NCI-H446 treated with DMSO at 0.1 percent for 48 hours (cell line): Measurements from ENCODE around the gene EFNA5.
"Not testable (repeated sequence)": the region's sequence is repeated elsewhere in the genome, so short reads cannot be mapped to it uniquely, and the experiment has no call there.

Source experiments
- DNase-seq: peaks from one replicate; lab custom pipeline; 2025; lab: John Stamatoyannopoulos, UW

The EFNA5 gene

DNA sequence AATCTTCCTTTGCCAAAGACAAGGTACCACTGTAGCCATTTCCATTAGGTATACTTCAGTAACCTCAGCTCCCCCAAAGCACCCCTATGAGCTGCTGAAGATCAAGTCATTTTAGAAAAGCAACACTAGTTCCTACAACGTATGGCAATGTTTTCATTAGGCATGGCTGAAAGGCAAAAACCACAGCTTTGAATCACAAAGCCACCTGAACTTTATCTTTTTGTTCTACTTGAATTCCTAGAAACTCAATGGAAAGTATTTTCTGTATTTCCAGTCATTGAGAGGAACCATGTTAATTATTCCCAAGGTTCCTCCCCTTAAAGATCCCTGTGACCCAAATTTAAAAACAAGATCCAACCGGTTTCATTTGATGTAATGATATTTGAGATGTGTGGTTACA is 152.1 kb downstream of the EFNA5 start:
- DNase-seq, result no peak

DNA sequence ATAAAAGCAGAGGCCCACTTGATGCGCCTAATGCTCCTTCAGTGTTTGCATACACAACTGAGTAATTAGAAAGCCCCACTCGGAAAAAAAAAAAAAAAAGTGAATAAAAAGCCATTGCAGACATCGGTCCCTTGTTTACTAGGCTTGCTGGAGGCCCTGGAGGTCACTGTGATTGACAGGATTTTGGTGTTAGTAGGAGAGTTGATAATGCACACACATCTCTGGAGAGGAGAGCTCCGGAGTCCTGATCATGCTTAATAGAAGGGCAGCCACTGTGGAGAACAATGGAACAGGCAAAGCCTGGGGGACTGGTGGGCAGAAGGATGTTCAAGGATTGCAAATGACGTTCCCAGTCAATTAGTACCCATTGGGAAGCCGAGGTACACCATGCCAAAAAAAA is 152.5 kb downstream of the EFNA5 start:
- no peak for DNase-seq

DNA sequence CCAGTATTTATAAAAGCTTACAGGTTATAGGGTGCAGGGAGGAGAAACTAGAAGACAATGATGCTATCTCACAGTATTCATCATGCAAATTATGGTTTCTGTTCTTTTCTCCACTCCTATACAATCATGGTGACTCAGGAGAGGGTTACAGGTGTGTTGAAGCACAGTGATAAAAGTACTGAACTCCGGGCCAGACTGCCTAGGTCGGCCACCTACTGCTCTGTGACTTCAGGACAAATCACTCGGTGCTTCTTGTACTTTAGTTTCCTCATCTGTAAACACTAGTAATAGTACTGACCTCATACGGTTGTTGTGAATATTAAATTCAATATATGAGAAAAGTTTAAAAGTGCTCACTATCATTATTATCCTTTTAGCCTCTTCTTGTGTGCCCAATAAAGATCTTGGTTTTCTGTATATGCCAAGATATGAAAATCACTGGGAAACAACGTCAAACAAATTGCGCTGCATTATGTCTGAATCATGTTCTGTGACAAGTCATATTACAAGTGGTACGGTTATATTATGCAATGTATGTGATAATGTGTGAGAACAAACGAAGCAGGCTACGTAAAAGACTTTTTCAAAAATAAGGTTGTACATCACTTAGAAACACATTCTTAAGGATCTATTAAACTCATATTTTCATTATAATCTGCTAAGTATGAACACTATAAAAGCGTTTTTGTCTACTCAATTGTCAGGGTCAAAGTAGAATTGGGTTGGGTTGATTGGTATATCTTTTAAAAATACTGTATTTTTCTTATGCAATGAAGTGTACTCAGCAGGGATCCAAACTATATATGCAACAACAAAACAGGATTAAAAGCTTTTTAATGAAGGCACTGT is 153.3 kb downstream of the EFNA5 start:
- DNase-seq, result no peak

DNA sequence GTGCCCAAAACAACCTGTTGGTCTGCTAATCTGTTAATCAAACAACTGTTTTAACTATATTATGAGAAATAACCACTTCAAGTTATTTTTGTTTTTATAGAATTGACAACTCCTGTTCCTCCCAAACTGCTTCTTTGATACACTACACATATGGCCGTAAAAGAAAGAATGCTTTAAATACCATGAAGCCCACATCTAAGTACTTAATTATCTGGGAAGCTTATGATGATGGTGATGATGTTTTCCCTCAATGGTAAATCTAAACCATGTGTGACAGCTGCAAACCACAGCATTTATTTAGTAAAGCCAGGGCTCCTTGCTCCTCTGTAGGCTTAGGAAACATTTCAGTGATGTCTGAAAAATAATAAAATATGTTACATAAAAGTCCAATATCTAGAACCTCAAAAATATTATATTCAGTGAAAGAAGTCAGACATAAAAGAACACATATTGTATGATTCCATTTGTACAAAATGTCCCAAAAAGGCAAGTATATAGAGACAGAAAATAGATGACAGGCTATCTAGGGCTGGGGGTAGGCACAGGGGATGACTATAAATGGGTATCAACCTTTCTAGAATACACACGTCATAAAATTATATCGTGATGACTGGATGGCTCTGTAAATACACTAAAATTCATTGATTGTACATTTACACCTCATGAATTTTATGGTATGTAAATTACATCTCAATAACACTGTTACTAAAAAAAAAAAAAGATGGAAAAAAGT is 154.1 kb downstream of the EFNA5 start:
- no peak for DNase-seq

DNA sequence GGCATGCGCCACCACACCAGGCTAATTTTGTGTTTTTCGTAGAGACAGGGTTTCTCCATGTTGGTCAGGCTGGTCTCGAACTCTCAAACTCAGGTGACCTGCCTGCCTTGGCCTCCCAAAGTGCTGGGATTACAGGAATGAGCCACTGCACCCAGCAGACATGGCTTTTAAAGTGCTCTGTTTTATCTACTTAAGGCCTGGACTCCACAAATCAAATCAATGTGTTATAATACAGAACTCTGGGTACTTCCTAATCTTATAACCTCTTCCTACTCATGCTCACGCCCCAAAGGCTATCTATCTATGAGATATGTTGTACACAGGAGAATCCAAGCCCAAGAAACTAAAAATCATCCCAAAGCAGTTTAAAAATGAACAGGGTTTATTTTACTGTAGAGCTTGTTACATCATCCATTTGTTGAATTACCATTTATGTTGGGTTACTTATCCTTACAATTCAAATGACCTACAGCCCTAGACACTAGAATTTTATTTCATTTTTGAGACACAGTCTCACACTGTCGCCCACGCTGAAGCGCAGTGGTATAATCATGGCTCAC is 155.1 kb downstream of the EFNA5 start:
- DNase-seq, result no peak

DNA sequence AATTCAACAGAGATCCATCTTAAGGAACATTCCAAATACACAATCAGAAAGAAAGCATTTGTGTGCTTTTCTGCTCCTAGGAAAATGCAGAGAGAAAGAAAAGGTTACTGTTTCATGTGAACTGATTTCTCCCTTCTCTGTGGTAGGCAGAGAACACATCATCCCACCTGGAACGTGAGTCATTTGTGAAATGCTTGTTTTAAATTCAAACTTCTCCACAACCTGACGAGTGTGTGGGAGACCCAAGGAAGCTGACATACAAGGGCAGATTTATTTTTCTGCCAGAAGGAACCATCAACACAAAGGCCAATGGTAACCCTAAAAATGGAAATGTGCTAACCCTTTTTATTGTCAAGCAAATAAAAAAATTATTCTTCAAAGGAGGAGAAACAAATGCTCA is 156.4 kb downstream of the EFNA5 start:
- DNase-seq, result no peak

DNA sequence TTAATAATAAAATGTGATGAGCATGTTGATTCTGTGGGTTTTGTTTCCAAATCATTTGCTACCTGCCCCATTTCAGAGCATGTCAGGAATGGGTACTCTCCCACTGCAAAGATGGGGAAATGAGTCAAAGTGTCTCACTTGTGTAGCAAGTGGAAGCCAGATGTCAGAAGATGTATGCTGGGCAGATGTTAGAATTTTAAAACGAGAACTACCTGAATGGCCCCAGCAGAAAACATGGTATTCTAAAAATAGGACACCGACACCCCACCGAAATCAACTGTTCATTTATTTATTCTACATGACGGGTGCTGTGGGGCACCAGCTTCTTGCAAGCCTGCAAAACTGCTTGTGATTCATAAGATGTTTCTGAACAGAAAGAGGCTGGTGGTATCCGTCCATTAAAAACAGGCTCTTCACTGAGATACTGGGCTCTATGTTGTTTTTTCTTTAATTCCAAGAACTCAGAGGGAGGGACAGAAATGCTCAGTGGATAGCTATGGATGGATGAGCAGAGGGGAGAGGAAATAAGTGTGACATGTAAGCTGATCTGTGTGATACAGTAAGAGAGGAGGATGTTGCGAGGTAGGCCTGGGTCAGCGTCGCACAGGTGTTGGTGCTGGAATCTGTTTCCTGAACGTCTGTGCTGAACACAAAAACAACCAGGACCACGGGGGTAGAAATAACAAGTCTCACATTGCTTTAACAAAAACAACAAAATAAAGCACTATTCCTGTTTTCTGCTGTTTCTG is 157.2 kb downstream of the EFNA5 start:
- DNase-seq, result no peak

DNA sequence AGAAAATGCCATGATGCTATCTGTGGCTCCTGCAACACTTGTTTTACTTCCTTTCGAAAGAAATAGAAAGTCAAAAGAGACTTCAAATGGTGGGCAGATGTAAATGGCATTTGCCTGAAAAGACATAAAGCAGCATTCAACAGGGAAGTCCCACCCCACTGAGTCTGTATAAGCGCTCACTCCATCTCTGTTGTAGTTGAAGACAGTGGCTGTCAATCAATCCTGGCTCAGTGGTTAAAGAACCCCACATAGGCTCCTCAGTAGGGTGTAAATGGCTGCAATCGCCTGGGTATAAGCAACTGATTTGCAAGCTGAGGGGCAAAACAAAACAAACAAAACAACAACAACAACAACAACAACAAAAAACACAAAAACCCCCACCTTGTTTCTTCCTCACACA is 158.7 kb downstream of the EFNA5 start:
- DNase-seq, result no peak

DNA sequence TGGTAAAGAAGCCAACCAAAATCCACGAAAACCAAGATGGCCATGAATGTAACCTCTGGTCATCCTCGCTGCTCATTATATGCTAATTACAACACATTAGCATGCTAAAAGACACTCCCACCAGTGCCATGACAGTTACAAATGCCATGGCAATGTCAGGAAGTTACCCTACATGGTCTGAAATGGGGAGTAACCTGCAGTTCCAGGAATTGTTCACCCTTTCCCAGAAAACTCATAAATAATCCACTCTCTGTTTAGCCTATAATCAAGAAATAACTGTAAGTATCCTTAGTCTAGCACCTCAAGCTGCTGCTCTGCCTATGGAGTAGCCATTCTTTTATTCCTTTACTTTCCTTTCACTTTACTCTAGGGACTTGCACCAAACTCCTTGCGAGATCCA is 160.6 kb downstream of the EFNA5 start:
- DNase-seq, result no peak

DNA sequence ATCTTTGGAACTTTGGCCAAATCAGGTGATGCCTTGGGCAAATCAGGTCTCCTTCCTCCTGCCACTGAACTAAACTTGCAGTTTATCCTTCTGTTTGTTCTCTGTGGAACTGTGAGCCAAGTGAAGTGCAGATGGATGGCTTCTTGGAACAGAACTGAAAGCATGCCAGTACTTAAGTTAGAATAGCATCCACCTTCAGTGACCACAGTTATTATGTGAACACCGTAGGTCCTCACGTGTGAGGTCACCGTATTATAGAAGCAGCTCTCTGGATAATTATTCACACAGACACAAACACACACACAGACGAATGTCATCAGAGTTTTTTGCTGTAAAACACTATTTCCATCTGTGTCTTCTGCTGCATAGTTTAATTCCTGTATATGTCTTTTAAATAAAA is 162.6 kb downstream of the EFNA5 start:
- DNase-seq, result no peak

DNA sequence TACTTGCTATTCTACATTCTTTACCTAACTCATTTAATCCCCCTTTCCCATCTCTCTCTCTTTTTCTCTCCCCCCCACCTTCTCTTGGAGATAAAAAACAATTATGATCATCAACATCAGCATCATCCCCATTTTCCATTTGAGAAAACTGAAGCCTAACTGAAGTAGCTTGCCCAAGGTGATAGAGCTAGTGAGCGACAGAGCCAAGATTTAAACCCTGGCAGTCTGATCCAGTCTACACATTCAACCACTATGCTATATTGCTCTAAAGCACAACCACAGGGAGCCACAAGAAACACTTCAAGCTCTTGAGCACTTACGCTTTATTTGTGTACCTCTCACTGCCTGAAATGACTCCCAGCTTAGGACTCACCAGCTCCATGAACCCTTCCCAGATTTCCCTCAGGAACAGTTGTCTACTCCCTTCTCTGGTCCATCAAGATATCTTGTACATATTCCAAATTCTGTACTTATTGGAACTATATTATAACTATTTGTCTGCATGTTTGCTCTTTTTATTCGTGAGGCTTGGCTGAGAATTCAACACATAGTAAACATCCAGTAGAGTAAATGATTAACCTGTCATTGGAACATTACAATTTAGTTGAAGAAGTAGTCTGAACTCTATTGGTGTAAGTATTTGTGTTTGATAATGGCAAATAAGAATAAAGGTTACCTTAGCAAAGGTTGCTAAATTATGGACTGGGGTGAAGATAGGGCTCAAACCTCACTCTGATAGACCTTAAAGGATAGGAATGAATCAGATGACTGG is 164.8 kb downstream of the EFNA5 start:
- DNase-seq, result no peak

DNA sequence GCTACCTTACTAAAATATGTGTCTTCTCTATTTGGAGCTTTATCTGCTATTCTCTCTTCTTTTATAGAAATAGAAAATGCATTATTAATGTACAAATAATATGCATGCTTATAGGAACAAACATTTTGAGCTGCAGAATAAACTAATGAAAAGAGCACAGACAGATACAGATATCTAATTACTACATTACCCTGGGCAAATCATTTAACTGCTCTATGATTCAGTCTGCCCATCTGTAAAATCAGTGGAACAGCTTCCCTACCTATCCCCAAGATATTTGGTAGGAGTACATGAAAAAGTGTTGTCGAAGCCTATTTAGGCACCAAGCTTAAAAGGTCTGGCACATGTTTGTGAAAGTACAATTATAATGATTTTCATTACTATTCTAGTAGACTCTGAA is 166.3 kb downstream of the EFNA5 start:
- DNase-seq, result no peak

DNA sequence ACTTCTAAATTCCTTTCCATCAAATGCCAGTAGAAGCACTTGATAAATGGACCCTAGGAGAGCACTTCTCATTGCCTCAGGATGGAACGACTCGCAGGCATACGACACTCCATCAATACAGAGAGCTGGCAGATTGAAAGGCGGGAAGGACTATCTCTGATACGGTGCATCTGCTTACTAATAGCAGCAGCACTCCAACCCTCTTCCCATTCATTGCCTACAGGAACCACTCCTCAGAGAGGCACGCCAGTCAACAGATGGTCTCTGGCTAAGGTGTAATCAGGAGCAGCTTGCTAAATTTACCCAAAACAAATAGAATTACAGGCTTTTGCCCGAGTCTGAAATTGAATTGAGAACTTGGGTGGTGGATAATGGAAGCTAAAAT is 168.1 kb downstream of the EFNA5 start:
- peak; percentile 84 for DNase-seq

DNA sequence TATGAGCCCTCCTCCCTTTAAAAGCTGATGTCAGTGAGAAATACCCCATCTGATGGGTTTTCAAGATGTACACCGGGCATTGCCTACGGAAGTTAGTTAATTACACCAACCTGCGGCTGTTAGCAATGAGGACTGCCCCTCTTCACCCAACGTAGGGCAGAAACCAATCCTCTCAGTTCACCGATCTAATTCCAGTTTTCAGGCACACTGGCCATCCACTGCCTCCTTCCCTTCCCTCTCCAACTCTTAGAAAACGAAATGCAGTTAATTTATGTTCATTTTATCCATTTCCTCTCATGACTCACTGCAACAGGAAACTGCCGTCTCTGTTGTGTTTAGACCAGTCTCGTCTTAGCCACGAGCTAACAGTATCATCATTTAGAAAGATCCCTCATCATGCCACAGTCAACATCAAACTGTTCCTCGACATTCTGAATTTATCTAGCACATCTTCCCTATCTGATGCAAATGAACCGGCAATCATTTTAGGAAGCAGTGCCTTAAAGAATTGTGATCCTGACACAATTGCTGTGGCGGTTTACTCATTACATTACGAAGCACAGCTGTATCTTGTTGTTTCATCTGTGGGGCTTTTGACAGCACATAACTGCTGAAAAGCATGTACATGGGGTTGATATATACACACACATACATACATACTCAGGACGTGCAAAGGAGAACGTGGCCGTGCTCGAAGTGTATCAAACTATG is 168.6 kb downstream of the EFNA5 start:
- no peak for DNase-seq

DNA sequence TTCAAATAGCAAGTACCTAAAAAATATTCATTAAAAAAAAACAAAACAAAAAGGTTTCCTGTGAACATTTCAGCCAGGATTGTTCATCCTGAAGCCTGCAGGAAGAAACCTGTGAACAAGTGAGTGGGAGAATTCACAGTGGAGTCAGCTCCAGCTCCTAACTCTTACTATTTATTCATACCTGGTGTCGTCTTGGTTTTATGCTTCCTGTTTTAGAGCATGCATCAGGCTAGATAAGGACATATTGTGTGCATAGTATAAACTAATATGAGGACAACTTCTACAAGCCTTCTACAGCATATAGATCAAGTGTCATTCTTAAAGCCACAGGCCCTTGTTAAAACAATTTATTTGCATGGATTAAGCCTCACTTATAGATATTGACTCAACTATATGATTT is 169.9 kb downstream of the EFNA5 start:
- no peak for DNase-seq

DNA sequence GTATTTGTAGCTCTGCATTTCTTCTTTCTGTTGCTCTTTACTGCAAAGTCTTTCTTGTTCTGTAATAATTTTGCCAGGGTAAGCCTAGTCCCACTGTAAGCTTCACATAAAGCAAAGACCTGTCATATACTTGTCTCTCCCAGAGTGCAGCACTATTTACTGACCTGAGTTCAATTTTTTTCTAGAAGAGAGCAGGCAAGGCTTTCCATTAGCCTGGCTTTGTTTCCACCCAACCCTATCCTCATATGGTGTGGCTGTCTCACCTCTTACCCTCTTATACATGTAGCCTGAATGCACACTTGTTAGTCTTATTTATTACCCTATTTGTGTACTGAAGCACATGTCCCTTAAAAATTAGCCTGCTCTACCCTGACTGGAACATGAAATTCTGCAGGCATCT is 170.4 kb downstream of the EFNA5 start:
- no peak for DNase-seq

DNA sequence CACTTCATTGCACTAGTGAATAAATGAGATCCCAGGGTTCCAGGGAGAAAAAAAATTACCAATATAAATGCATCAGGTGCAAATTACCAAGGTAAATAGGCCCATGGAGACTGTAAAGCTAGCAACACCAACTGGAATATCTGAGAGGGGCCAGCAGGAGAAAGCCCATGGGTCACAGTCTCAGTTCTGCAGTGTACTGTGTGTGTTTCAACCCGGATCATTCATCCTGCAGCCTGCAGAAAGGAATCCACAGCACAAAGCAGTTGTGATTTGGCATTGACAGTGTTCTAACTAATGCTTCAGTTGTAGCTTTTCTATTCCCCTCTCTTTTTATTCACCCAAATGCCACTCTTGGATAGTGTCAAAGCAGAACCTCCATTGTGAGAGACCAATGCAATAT is 171.0 kb downstream of the EFNA5 start:
- DNase-seq, result no peak

DNA sequence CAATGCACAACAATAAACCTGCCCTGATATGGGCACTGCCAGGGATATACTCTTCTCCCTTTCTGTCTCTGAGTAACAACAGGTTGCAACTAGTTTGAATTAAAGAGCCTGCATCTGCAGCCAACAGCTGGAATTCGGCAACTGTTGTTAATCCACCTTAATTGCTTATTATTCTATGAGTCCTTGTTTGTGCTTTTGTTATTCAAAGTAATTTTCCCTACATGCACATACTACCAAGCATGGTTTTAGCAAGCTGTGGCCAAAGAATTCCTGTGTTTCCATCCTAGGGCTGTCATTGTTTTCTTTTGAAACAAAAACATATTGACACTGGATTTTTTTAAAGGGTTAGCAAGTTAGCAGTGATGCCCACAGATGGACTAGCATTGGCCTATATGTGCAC is 171.5 kb downstream of the EFNA5 start:
- DNase-seq, result no peak

DNA sequence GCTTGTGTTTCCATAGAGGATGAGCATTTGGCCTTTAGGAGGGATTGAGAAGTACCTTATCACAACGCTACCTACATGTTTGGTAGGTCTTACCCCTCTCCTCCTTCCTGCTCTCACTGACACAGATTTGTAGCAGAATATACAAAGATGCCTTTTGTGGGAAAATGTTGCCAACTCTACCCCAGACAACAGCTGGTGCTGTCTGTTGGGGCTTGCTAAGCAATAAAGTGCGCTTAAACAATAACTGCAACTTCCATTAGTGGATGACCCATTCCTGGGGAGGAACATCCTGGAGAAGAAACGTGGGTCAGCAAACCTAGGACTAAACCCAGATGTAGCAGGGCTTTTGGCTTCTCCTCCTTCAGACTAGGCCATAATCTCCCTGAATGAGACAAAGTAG is 174.3 kb downstream of the EFNA5 start:
- no peak for DNase-seq

DNA sequence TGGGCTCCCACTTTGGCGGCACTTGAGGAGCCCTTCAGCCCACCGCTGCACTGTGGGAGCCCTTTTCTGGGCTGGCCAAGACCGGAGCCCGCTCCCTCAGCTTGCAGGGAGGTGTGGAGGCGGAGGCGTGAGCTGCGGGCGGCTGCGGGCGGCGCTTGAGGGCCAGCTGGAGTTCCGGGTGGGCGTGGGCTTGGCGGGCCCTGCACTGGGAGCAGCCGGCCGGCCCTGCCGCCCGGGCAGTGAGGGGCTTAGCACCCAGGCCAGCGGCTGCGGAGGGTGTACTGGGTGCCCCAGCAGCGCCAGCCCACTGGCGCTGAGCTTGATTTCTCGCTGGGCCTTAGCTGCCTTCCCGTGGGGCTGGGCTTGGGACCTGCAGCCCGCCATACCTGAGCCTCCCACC is 176.6 kb downstream of the EFNA5 start:
- DNase-seq, result not testable (repeated sequence)

DNA sequence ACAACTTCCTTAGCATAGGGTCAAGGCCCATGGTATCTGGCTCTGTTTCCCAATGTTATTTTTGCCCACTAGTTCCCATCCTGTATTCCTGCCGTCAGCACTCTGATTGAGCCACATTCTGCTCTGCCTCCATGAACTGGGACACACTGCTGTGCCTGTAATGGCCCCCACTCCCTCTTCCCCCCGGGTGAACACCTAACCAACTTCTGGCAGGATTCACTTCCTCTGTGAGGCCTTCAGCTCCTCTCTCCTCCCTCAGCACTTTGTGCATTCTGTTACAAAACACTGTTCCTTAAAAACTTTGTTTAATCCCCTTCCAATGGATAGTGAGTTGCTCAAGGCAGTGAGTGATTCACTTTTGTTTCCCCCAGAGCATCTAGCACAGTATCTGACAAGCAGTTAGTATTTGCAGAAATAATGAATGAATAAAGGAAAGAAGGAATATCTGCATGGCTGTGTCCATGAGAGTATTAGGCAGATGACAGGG is 183.6 kb downstream of the EFNA5 start:
- DNase-seq, result no peak
